HCT116 (cell line): ENCODE data around the gene TNRC6C. TPM values are rescaled to one million over a fixed set of nuclear protein-coding genes. Genes with fewer than 3 reads are reported as not detected.
"Not testable (repeated sequence)": the region's sequence is repeated elsewhere in the genome, so short reads cannot be mapped to it uniquely, and the experiment has no call there.

ENCODE experiments used
- ATAC-seq: fragments of 200-7000 bp; cut with Tn5 transposase; 2 replicates; pipeline ENCODE4 v1.9.1; 2020; ENCODE audit warnings: mild to moderate bottlenecking, moderate library complexity
- BruUV-seq: library from RNA; stranded (reverse); fragments of 400-500 nt; replicated peaks from 2 replicates; lab custom pipeline; 2021; lab: Mats Ljungman, UMichigan
- CTCF ChIA-PET: fragments of 300-600 bp; sonication (Branson Sonifier 250); formaldehyde crosslinking; loops from one replicate; lab custom pipeline; 2021; ENCODE audit warnings: antibody characterized with exemption; lab: Charles Lee
- POLR2A ChIA-PET: fragments of 300-600, 350-600 bp; sonication (Branson Sonifier 250); formaldehyde crosslinking; loops from one replicate; lab custom pipeline; 2021; ENCODE audit warnings: antibody characterized with exemption; lab: Charles Lee
- RAD21 ChIA-PET, 2 experiments: fragments of 300-600 bp; sonication (Branson Sonifier 250); formaldehyde crosslinking; loops; one replicate each; lab custom pipeline; 2023; ENCODE audit warnings: low total read pairs in 2 of 2; ENCODE audit not compliant: uncharacterized antibody in 2 of 2, unreplicated experiment in 2 of 2, low non-redundant PET in 1 of 2; lab: Charles Lee
- DNase-seq: peaks from one replicate; pipeline ENCODE4 v3.0.0-alpha.2; 2010; ENCODE audit warnings: low read depth, low spot score
- H2AFZ ChIP-seq: fragments of 200-600 bp; shearing (Covaris generic), sonication (generic); 2 replicates; pipeline ENCODE4 v1.6.1; 2017; ENCODE audit warnings: low read depth, mixed run types, mixed read lengths, antibody characterized with exemption, low read length; ENCODE audit not compliant: poor library complexity, severe bottlenecking
- H3K27ac ChIP-seq: 2 replicates; pipeline ENCODE4 v1.5.1; 2012; ENCODE audit warnings: low read depth, low read length
- H3K27me3 ChIP-seq: fragments of 200-600 bp; sonication (generic); 2 replicates; pipeline ENCODE4 v1.6.1; 2016; ENCODE audit warnings: mixed run types, low read length, mixed read lengths; ENCODE audit not compliant: insufficient read depth
- H3K36me3 ChIP-seq, 2 experiments: fragments of 200-500 bp in 1 of 2; fragments of 200-600 bp in 1 of 2; sonication (Bioruptor generic) in 1 of 2; sonication (generic) in 1 of 2; 2 replicates each; pipeline versions ENCODE4 v1.5.1 to v1.6.1; 2014 to 2016; ENCODE audit warnings: low read length in 2 of 2, inconsistent platforms in 1 of 2, mixed read lengths in 1 of 2, mixed run types in 1 of 2; ENCODE audit not compliant: insufficient read depth in 2 of 2, control insufficient read depth in 1 of 2
- H3K4me1 ChIP-seq, 2 experiments: fragments of 200-600 bp in 1 of 2; sonication (generic) in 1 of 2; 2 replicates each; pipeline versions ENCODE4 v1.5.1 to v1.6.1; 2012 to 2017; ENCODE audit warnings: low read length in 2 of 2, inconsistent platforms in 1 of 2, mild to moderate bottlenecking in 1 of 2, mixed read lengths in 1 of 2, mixed run types in 1 of 2, moderate library complexity in 1 of 2; ENCODE audit not compliant: insufficient read depth in 2 of 2, control insufficient read depth in 1 of 2
- H3K4me2 ChIP-seq: fragments of 200-600 bp; sonication (generic); 2 replicates; pipeline ENCODE4 v1.6.1; 2017; ENCODE audit warnings: mixed run types, low read length, mixed read lengths
- H3K4me3 ChIP-seq, 2 experiments: fragments of 200-600 bp in 1 of 2; sonication (generic) in 1 of 2; replicated peaks in 1 of 2; 2 replicates each; pipeline ENCODE4 v1.5.1; 2011 to 2016; ENCODE audit warnings: low read length in 2 of 2, control low read depth in 1 of 2, low read depth in 1 of 2, mild to moderate bottlenecking in 1 of 2, mixed read lengths in 1 of 2, mixed run types in 1 of 2
- H3K79me2 ChIP-seq: fragments of 200-600 bp; sonication (generic); 2 replicates; pipeline ENCODE4 v1.6.1; 2017; ENCODE audit warnings: mild to moderate bottlenecking, mixed run types, low read length, moderate library complexity, mixed read lengths; ENCODE audit not compliant: insufficient read depth
- H3K9ac ChIP-seq: fragments of 200-600 bp; sonication (generic); 2 replicates; pipeline ENCODE4 v1.6.1; 2016; ENCODE audit warnings: low read length, mixed read lengths
- H3K9me2 ChIP-seq: fragments of 200-600 bp; sonication (generic), shearing (Covaris generic); 2 replicates; pipeline ENCODE4 v1.6.1; 2017; ENCODE audit warnings: mixed run types, mild to moderate bottlenecking, moderate library complexity; ENCODE audit not compliant: insufficient read depth
- H3K9me3 ChIP-seq, 2 experiments: fragments of 200-500 bp in 1 of 2; fragments of 200-600 bp in 1 of 2; sonication (Bioruptor generic) in 1 of 2; sonication (generic) in 1 of 2; 2 replicates each; pipeline ENCODE4 v1.6.1; 2014 to 2017; ENCODE audit warnings: low read length in 2 of 2, mixed read lengths in 2 of 2, inconsistent platforms in 1 of 2, low read depth in 1 of 2, mild to moderate bottlenecking in 1 of 2, mixed run types in 1 of 2, moderate library complexity in 1 of 2; ENCODE audit not compliant: control insufficient read depth in 1 of 2, insufficient read depth in 1 of 2
- H4K20me1 ChIP-seq: fragments of 200-600 bp; sonication (generic), shearing (Covaris generic); 2 replicates; pipeline ENCODE4 v1.6.1; 2017; ENCODE audit warnings: mixed run types, mild to moderate bottlenecking, moderate library complexity; ENCODE audit not compliant: insufficient read depth
- CEBPB ChIP-seq: IDR thresholded peaks from 2 replicates; pipeline ENCODE4 v1.6.1; 2012; ENCODE audit warnings: low read depth
- EZH2phosphoT487 ChIP-seq: fragments of 200-600 bp; IDR thresholded peaks from 2 replicates; pipeline ENCODE4 v1.6.1; 2018; ENCODE audit warnings: antibody characterized with exemption, borderline replicate concordance
- POLR2AphosphoS5 ChIP-seq: IDR thresholded peaks from 2 replicates; pipeline ENCODE4 v1.6.1; 2011; ENCODE audit warnings: mild to moderate bottlenecking, low read depth, low read length, moderate library complexity
- SP1 ChIP-seq: IDR thresholded peaks from 2 replicates; pipeline ENCODE4 v1.6.1; 2012; ENCODE audit warnings: low read depth
- SRF ChIP-seq: IDR thresholded peaks from 2 replicates; pipeline ENCODE4 v1.6.1; 2012; ENCODE audit warnings: low read depth
- YY1 ChIP-seq: IDR thresholded peaks from 2 replicates; pipeline ENCODE4 v1.6.1; 2011; ENCODE audit warnings: low read length, low read depth, moderate library complexity, mild to moderate bottlenecking; ENCODE audit not compliant: insufficient replicate concordance; ENCODE audit errors: extremely low read depth
- intact Hi-C: fragments of 100-400 bp; cut with micrococcal nuclease; formaldehyde crosslinking; loops from 2 replicates; pipeline ENCODE4 v1.10.0; 2022
- total RNA-seq: library from RNA; stranded (reverse); gene quantifications from one replicate; pipeline ENCODE4 v1.2.1, GENCODE V29; 2021; ENCODE audit not compliant: unreplicated experiment
- TF ChIP-seq, protein P1 (sequence below), 3 experiments: fragments of 200-600 bp in 1 of 3; sonication (generic) in 1 of 3; IDR thresholded peaks in 2 of 3; conservative IDR thresholded peaks in 1 of 3; 2 replicates each; pipeline ENCODE4 v1.5.1; 2012 to 2017; ENCODE audit warnings: low read depth in 2 of 3, low read length in 2 of 3, antibody characterized with exemption in 1 of 3, borderline replicate concordance in 1 of 3, control low read depth in 1 of 3, mild to moderate bottlenecking in 1 of 3, mixed read lengths in 1 of 3, mixed run types in 1 of 3, moderate library complexity in 1 of 3; ENCODE audit not compliant: insufficient read depth in 1 of 3
- TF ChIP-seq, protein P2 (sequence below): IDR thresholded peaks from 2 replicates; pipeline ENCODE4 v1.6.1; 2012

TNRC6C gene
- total RNA-seq, 1 experiment from 2014 or later, result 23.4 TPM

DNA sequence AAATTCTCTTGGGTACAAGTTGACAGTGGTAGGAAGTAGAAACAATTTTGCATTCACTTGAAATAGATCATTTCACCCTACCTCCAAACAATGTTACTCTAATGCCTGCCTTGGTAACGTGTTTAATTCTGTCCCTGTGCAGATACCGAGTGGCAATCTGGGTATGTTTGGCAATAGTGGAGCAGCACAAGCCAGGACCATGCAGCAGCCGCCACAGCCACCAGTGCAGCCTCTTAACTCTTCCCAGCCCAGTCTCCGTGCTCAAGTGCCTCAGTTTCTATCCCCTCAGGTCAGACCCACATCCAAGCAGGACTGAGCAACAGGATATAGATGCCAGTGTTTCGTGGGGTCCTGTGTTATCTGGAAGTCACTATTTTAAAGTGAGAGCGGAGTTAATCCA lies 120.8 kb downstream of the TNRC6C start:
- Histone ChIP-seq H3K27me3 (no peaks in the 10 kb centered on the region), H3K4me2 (no peak overlapping the region), H2AFZ (no peak overlapping the region), H3K9ac (no peak overlapping the region), H3K9me2 (no peaks in the 10 kb centered on the region), H4K20me1 (no peaks in the 10 kb centered on the region), H3K79me2 (no peaks in the 10 kb centered on the region), H3K4me3 (no peak overlapping the region), H3K4me1 (no peaks in the 10 kb centered on the region), H3K36me3 (0 out of 4 replicates have a peak, but pooled peaks cover 5 to 6% of the 10 kb centered on the region in 2 experiments), H3K9me3 (no peaks in the 10 kb centered on the region), H3K27ac (no peak overlapping the region)
- intact Hi-C loops, result no loop called here
- ATAC-seq (no peak), DNase-seq (no peak)
- TF ChIP-seq SP1 (no peak), POLR2AphosphoS5 (no peak), SRF (no peak), EZH2phosphoT487 (no peak)
- RAD21 ChIA-PET, result no interaction called here
- CTCF ChIA-PET, result no interaction called here
- POLR2A ChIA-PET, result no interaction called here
- BruUV-seq, result no TSS peak

GRCh38 chr17:78081551-78081950 lies 123.0 kb downstream of the TNRC6C start:
- no peak overlapping the region for H3K9ac ChIP-seq
- ATAC-seq (no peak), DNase-seq (no peak)
- H3K4me3 ChIP-seq, result no peak overlapping the region
- POLR2A ChIA-PET, result no interaction called here
- H3K9me3 ChIP-seq, result no peaks in the 10 kb centered on the region
- H4K20me1 ChIP-seq, result no peaks in the 10 kb centered on the region
- no peaks in the 10 kb centered on the region for H3K9me2 ChIP-seq
- no peaks in the 10 kb centered on the region for H3K79me2 ChIP-seq
- TF ChIP-seq, protein P1, sequence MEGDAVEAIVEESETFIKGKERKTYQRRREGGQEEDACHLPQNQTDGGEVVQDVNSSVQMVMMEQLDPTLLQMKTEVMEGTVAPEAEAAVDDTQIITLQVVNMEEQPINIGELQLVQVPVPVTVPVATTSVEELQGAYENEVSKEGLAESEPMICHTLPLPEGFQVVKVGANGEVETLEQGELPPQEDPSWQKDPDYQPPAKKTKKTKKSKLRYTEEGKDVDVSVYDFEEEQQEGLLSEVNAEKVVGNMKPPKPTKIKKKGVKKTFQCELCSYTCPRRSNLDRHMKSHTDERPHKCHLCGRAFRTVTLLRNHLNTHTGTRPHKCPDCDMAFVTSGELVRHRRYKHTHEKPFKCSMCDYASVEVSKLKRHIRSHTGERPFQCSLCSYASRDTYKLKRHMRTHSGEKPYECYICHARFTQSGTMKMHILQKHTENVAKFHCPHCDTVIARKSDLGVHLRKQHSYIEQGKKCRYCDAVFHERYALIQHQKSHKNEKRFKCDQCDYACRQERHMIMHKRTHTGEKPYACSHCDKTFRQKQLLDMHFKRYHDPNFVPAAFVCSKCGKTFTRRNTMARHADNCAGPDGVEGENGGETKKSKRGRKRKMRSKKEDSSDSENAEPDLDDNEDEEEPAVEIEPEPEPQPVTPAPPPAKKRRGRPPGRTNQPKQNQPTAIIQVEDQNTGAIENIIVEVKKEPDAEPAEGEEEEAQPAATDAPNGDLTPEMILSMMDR (IDR thresholded peaks at IDR 0.05 in 2 of 3, conservative IDR thresholded peaks at IDR 0.05 in 1 of 3; ENCODE audit: borderline replicate concordance in 1 of 3, insufficient read depth in 1 of 3, low read depth in 2 of 3, low read length in 2 of 3), result no peak
- TF ChIP-seq YY1 (no peak), CEBPB (no peak)
- TF ChIP-seq, protein P2, sequence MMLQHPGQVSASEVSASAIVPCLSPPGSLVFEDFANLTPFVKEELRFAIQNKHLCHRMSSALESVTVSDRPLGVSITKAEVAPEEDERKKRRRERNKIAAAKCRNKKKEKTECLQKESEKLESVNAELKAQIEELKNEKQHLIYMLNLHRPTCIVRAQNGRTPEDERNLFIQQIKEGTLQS, result no peak
- TF ChIP-seq, all 23 proteins: peak for 0
- CTCF ChIA-PET, result no interaction called here
- peaks cover 0 to 10% of the 10 kb centered on the region in 2 experiments; a peak in 1 of 4 replicates for H3K36me3 ChIP-seq
- RAD21 ChIA-PET, result no interaction called here
- BruUV-seq, result no TSS peak
- intact Hi-C loops, result loop anchor here (10.0 kb wide), 1 partner anchor 343 kb away; no protein-coding TSS in a partner anchor
- no peak overlapping the region for H3K27ac ChIP-seq
- no peak overlapping the region for H3K4me2 ChIP-seq
- H3K4me1 ChIP-seq, result no peaks in the 10 kb centered on the region
- H2AFZ ChIP-seq, result no peak overlapping the region
- no peaks in the 10 kb centered on the region for H3K27me3 ChIP-seq

- RAD21 ChIA-PET, H3K4me2 ChIP-seq, ATAC-seq, CTCF ChIA-PET, H3K9ac ChIP-seq, H4K20me1 ChIP-seq, DNase-seq, H3K9me2 ChIP-seq, H3K27ac ChIP-seq, H2AFZ ChIP-seq, H3K27me3 ChIP-seq, H3K4me1 ChIP-seq, H3K9me3 ChIP-seq, H3K79me2 ChIP-seq, POLR2A ChIA-PET, BruUV-seq, H3K4me3 ChIP-seq: not testable (repeated sequence)
- intact Hi-C loops, result loop anchor here (10.0 kb wide), 1 partner anchor 342 kb away; no protein-coding TSS in a partner anchor
- peaks cover under 1 to 16% of the 10 kb centered on the region in 2 experiments; a peak in 1 of 4 replicates for H3K36me3 ChIP-seq
Observed at GRCh38 chr17:78082355-78082872, 123.9 kb downstream of the TNRC6C start.
